ENCODE measurements around the gene ZNF625.

DNA sequence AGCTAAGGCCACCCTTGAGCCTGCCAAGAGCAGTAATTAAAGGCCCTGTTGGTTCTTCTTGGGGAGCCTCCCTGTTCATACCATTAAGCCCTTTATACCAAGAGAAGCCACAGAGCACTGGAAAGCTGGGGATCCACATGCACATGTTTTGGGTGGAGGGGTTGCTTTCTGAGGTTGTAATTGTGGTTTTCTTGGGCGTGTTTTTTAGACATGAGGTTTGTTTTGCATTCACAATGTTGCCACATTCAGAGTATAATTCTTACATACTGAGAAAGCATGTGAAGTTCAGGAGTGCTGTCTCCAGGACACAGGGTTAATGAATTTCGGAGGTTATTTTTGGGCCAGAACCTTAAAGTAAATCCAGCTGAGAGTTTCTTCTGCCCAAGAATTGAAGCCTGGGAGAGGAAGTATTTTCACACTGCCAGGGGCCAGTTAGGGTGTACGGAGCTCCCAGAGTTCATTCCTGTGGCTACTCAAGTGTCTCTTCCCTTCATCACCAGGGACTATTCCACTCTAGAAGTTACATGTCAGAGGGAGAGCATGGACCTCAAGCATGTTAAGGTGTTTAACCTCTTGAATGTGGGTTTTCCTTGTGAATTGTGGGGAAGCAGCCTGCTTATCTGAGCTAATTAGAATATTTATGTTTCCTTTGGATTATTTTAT lies 43.4 kb upstream of the ZNF625 start:
- TF ChIP-seq, protein P1, sequence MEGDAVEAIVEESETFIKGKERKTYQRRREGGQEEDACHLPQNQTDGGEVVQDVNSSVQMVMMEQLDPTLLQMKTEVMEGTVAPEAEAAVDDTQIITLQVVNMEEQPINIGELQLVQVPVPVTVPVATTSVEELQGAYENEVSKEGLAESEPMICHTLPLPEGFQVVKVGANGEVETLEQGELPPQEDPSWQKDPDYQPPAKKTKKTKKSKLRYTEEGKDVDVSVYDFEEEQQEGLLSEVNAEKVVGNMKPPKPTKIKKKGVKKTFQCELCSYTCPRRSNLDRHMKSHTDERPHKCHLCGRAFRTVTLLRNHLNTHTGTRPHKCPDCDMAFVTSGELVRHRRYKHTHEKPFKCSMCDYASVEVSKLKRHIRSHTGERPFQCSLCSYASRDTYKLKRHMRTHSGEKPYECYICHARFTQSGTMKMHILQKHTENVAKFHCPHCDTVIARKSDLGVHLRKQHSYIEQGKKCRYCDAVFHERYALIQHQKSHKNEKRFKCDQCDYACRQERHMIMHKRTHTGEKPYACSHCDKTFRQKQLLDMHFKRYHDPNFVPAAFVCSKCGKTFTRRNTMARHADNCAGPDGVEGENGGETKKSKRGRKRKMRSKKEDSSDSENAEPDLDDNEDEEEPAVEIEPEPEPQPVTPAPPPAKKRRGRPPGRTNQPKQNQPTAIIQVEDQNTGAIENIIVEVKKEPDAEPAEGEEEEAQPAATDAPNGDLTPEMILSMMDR (optimal IDR thresholded peaks at IDR 0.05 in 1 of 3, IDR thresholded peaks at IDR 0.05 in 1 of 3, conservative IDR thresholded peaks at IDR 0.05 in 1 of 3; ENCODE audit: extremely low read depth in 1 of 3, insufficient read depth in 2 of 3, low read length in 3 of 3) = no peak
- TF ChIP-seq EZH2 (IDR thresholded peaks at IDR 0.05; ENCODE audit: low read length) = no peak
